GM12874 (cell line): ENCODE data around the gene PIGW.

Experiments
- CTCF ChIP-seq: IDR thresholded peaks from 2 replicates; pipeline ENCODE4 v1.5.1; 2011; ENCODE audit warnings: low read depth, mild to moderate bottlenecking, control low read depth, low read length, moderate library complexity; ENCODE audit not compliant: insufficient read depth

PIGW gene

GRCh38 chr17:36511216-36511615 is 23.6 kb upstream of the PIGW start:
- TF ChIP-seq CTCF, result no peak

GRCh38 chr17:36512641-36513040 is 22.1 kb upstream of the PIGW start:
- no peak for TF ChIP-seq CTCF

- TF ChIP-seq CTCF, result no peak
These were observed 19.9 kb upstream of the PIGW start for GRCh38 chr17:36514856-36515255.

- no peak for TF ChIP-seq CTCF
These were observed 18.9 kb upstream of the PIGW start for GRCh38 chr17:36515837-36516236.

- TF ChIP-seq CTCF, result no peak
These were observed 11.7 kb upstream of the PIGW start for GRCh38 chr17:36523113-36523512.

- TF ChIP-seq CTCF, result no peak
These were observed 10.3 kb upstream of the PIGW start for GRCh38 chr17:36524428-36524876.

- TF ChIP-seq CTCF, result no peak
These were observed 9.7 kb upstream of the PIGW start for GRCh38 chr17:36525113-36525512.

GRCh38 chr17:36525888-36526287 is 8.9 kb upstream of the PIGW start:
- TF ChIP-seq CTCF, result no peak
